ENCODE measurements around the gene CLDND1.

The CLDND1 gene

GRCh38 chr3:98519351-98519750 lies 3.4 kb downstream of the CLDND1 start:
- no peak overlapping the region for H3K4me3 ChIP-seq
- no peak for DNase-seq (ENCODE audit: low spot score)
- H3K27ac ChIP-seq, result no peak overlapping the region
- TF ChIP-seq CTCF (IDR thresholded peaks at IDR 0.05), result no peak

GRCh38 chr3:98518816-98519215 lies 3.9 kb downstream of the CLDND1 start:
- no peak overlapping the region for H3K27ac ChIP-seq

GRCh38 chr3:98514948-98515347 lies 7.8 kb downstream of the CLDND1 start:
- TF ChIP-seq CTCF (IDR thresholded peaks at IDR 0.05), result no peak
- no peak for DNase-seq (ENCODE audit: low spot score)
- H3K4me3 ChIP-seq, result no peak overlapping the region
- no peak overlapping the region for H3K27ac ChIP-seq

More at GRCh38 chr3:98518816-98519215, 3.9 kb downstream of the CLDND1 start:
- no peak for TF ChIP-seq CTCF (IDR thresholded peaks at IDR 0.05)
- H3K4me3 ChIP-seq, result no peak overlapping the region
- no peak for DNase-seq (ENCODE audit: low spot score)

GRCh38 chr3:98513736-98514135 lies 9.0 kb downstream of the CLDND1 start:
- no peak overlapping the region for H3K4me3 ChIP-seq
- H3K27ac ChIP-seq, result no peak overlapping the region
- no peak for TF ChIP-seq CTCF (IDR thresholded peaks at IDR 0.05)
- DNase-seq (ENCODE audit: low spot score), result no peak

GRCh38 chr3:98513091-98513511 lies 9.6 kb downstream of the CLDND1 start:
- DNase-seq (ENCODE audit: low spot score), result no peak

GRCh38 chr3:98512576-98512975 lies 10.1 kb downstream of the CLDND1 start:
- no peak for TF ChIP-seq CTCF (IDR thresholded peaks at IDR 0.05)
- H3K27ac ChIP-seq, result no peak overlapping the region
- no peak for DNase-seq (ENCODE audit: low spot score)
- H3K4me3 ChIP-seq, result no peak overlapping the region

More at GRCh38 chr3:98513091-98513511, 9.6 kb downstream of the CLDND1 start:
- Histone ChIP-seq H3K27ac (no peak overlapping the region), H3K4me3 (no peak overlapping the region)
- TF ChIP-seq CTCF (IDR thresholded peaks at IDR 0.05), result no peak

- no peak for DNase-seq (ENCODE audit: low spot score)
- no peak for TF ChIP-seq CTCF (IDR thresholded peaks at IDR 0.05)
- H3K4me3 ChIP-seq, result no peak overlapping the region
Measured at GRCh38 chr3:98508582-98508981, 14.1 kb downstream of the CLDND1 start.

More at GRCh38 chr3:98508582-98508981, 14.1 kb downstream of the CLDND1 start:
- no peak overlapping the region for H3K27ac ChIP-seq
